ENCODE measurements around the gene TMEM190.
A peak's percentile ranks its signal among the peaks of the same experiment; 100 is the strongest.

The TMEM190 gene

DNA sequence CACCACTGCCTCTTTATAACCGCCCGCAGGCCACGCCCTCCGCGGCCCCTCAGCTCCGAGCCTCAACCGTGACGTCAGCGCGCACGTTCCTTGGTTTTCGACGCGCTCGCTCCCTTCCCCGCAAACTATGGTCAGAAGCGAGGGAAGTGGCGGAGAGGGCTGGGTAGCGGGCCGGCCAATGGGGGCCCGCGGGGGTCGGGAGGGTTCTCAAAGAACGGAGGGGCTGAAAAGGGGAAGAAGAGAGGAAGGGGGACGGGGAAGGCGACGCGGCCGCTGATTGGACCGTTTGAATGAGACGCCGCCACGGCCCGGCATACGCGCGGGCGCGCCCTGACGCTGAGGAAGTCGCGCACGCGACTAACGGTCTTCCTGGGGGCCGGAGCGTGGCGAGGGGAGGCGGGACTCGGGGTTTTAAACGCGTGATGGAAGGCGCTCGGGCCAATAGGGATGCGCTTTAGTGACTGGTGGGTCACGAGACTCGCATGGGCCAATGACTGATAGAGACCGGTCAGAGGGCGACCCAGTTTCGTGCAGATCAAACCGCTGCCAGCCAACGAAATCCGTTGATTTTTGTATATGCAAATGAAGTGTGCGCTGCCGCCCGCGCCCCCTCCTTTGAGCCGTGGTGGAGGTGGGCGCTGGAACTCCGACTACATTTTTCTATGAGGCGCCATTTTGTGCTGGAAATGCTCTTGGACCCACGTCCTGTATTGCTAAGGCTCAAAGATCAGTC, 31.3 kb downstream of the TMEM190 start (continued):
- TF ChIP-seq REST (tag by site-specific recombination; IDR thresholded peaks at IDR 0.05) (no peak), ZNF23 (tag by site-specific recombination; IDR thresholded peaks at IDR 0.05; ENCODE audit: borderline replicate concordance) (no peak), ZNF37A (tag by site-specific recombination; IDR thresholded peaks at IDR 0.05) (no peak), ZNF510 (tag by site-specific recombination; IDR thresholded peaks at IDR 0.05; ENCODE audit: insufficient replicate concordance) (no peak), MZF1 (tag by site-specific recombination; IDR thresholded peaks at IDR 0.05; ENCODE audit: borderline replicate concordance) (no peak; the same call in 1 of the 2 replicates), GLI4 (tag by site-specific recombination; IDR thresholded peaks at IDR 0.05) (no peak), RBAK (tag by site-specific recombination; IDR thresholded peaks at IDR 0.05) (no peak), PRDM6 (tag by site-specific recombination; IDR thresholded peaks at IDR 0.05) (no peak), KLF8 (tag by site-specific recombination; IDR thresholded peaks at IDR 0.05) (peak; percentile 97), GLI2 (tag by site-specific recombination; IDR thresholded peaks at IDR 0.05; ENCODE audit: borderline replicate concordance, low read depth) (no peak), ZSCAN16 (tag by site-specific recombination; IDR thresholded peaks at IDR 0.05) (no peak), ZNF670 (tag by site-specific recombination; IDR thresholded peaks at IDR 0.05; ENCODE audit: low read depth) (no peak), ZNF239 (tag by site-specific recombination; IDR thresholded peaks at IDR 0.05) (no peak), GFI1B (tag by site-specific recombination; IDR thresholded peaks at IDR 0.05) (no peak), ZNF677 (tag by site-specific recombination; IDR thresholded peaks at IDR 0.05) (no peak), MEIS1 (CRISPR knock-in tag; IDR thresholded peaks at IDR 0.05; ENCODE audit: borderline replicate concordance) (no peak), ZNF658 (tag by site-specific recombination; IDR thresholded peaks at IDR 0.05) (no peak), ZNF621 (tag by site-specific recombination; IDR thresholded peaks at IDR 0.05) (no peak), TRIM28 (IDR thresholded peaks at IDR 0.05; ENCODE audit: borderline replicate concordance, low read length) (no peak), TCF7L2 (IDR thresholded peaks at IDR 0.05; ENCODE audit: borderline replicate concordance, low read depth, low read length) (no peak), ZBTB48 (tag by site-specific recombination; IDR thresholded peaks at IDR 0.05) (no peak), HOXC10 (CRISPR knock-in tag; IDR thresholded peaks at IDR 0.05) (0 out of 2 replicates have a peak, but pooled peaks have one; percentile 87), ZSCAN4 (tag by site-specific recombination; IDR thresholded peaks at IDR 0.05) (0 out of 2 replicates have a peak, but pooled peaks have one; percentile 25), ZNF10 (tag by site-specific recombination; IDR thresholded peaks at IDR 0.05) (peak; percentile 66; the same call in 1 of the 2 replicates), ZNF416 (tag by site-specific recombination; IDR thresholded peaks at IDR 0.05) (no peak), ZNF560 (tag by site-specific recombination; IDR thresholded peaks at IDR 0.05; ENCODE audit: borderline replicate concordance) (no peak)
- TF ChIP-seq, protein P1, sequence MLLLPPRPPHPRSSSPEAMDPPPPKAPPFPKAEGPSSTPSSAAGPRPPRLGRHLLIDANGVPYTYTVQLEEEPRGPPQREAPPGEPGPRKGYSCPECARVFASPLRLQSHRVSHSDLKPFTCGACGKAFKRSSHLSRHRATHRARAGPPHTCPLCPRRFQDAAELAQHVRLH (tag by site-specific recombination; IDR thresholded peaks at IDR 0.05), result peak; percentile 94
- TF ChIP-seq, protein P2, sequence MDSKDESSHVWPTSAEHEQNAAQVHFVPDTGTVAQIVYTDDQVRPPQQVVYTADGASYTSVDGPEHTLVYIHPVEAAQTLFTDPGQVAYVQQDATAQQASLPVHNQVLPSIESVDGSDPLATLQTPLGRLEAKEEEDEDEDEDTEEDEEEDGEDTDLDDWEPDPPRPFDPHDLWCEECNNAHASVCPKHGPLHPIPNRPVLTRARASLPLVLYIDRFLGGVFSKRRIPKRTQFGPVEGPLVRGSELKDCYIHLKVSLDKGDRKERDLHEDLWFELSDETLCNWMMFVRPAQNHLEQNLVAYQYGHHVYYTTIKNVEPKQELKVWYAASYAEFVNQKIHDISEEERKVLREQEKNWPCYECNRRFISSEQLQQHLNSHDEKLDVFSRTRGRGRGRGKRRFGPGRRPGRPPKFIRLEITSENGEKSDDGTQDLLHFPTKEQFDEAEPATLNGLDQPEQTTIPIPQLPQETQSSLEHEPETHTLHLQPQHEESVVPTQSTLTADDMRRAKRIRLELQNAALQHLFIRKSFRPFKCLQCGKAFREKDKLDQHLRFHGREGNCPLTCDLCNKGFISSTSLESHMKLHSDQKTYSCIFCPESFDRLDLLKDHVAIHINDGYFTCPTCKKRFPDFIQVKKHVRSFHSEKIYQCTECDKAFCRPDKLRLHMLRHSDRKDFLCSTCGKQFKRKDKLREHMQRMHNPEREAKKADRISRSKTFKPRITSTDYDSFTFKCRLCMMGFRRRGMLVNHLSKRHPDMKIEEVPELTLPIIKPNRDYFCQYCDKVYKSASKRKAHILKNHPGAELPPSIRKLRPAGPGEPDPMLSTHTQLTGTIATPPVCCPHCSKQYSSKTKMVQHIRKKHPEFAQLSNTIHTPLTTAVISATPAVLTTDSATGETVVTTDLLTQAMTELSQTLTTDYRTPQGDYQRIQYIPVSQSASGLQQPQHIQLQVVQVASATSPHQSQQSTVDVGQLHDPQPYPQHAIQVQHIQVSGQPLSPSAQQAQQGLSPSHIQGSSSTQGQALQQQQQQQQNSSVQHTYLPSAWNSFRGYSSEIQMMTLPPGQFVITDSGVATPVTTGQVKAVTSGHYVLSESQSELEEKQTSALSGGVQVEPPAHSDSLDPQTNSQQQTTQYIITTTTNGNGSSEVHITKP (tag by site-specific recombination; IDR thresholded peaks at IDR 0.05), result peak; percentile 75
- TF ChIP-seq, protein P3, sequence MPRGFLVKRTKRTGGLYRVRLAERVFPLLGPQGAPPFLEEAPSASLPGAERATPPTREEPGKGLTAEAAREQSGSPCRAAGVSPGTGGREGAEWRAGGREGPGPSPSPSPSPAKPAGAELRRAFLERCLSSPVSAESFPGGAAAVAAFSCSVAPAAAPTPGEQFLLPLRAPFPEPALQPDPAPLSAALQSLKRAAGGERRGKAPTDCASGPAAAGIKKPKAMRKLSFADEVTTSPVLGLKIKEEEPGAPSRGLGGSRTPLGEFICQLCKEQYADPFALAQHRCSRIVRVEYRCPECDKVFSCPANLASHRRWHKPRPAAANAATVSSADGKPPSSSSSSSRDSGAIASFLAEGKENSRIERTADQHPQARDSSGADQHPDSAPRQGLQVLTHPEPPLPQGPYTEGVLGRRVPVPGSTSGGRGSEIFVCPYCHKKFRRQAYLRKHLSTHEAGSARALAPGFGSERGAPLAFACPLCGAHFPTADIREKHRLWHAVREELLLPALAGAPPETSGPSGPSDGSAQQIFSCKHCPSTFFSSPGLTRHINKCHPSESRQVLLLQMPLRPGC (tag by site-specific recombination; IDR thresholded peaks at IDR 0.05), result peak; percentile 83

All from HEK293 (cell line).